Spleen (tissue), 7 donors: ENCODE results near the gene CPE.

Source experiments
- CTCF ChIP-seq, 11 experiments: fragments of 200-600 bp in 7 of 11; fragments of 450-650 bp in 4 of 11; sonication (generic) in 4 of 11; IDR thresholded peaks in 8 of 11; conservative IDR thresholded peaks in 3 of 11; 1 replicate in 7 of 11; 2 replicates in 4 of 11; pipeline versions ENCODE4 v1.4.0 to v1.8.0; 2016 to 2021; ENCODE audit warnings: antibody characterized with exemption in 11 of 11, inconsistent platforms in 4 of 11, mild to moderate bottlenecking in 1 of 11
- POLR2A ChIP-seq, 3 donors: fragments of 450-650 bp; IDR thresholded peaks; one replicate each; pipeline ENCODE4 v1.5.1; 2017; ENCODE audit warnings: antibody characterized with exemption in 3 of 3, mild to moderate bottlenecking in 1 of 3
- donor health status: DM: no; HTN: no; CAD: no; lungs with moderate emphysema.
- donor health status: DM: no; HTN: no; CAD: no.
- donor health status: DM: no; HTN: no; CAD: no.

- TF ChIP-seq CTCF (IDR thresholded peaks at IDR 0.05 in 8 of 11, conservative IDR thresholded peaks at IDR 0.05 in 3 of 11) (no peak), POLR2A (IDR thresholded peaks at IDR 0.05) (no peak)
These were observed 163.1 kb downstream of the CPE start for GRCh38 chr4:165541851-165542459.
